ENCODE data around the gene BSG.
"Not testable (repeated sequence)": the region's sequence is repeated elsewhere in the genome, so short reads cannot be mapped to it uniquely, and the experiment has no call there.

Gene BSG

DNA sequence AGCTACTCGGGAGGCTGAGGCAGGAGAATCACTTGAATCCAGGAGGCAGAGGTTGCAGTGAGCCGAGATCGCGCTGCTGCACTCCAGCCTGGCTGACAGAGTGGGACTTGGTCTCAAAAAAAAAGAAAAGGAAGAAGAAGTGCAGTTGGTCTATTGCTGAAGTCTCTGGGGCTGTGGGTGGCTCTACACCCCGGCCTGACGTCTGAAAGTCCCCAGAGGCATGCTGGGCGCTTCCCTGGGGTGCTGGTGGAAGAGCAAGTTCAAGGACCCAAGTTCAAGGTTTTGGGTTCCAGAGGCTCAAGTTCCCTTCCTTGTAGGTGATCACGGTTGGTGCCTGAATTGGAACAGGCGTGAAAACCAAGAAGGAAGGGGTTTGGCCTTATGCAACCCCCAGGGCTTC lies 21.1 kb downstream of the BSG start:
- Mint-ChIP-seq H3K36me3 (no peaks in the 10 kb centered on the region), H3K4me1 (peaks cover 10 to 14% of the 10 kb centered on the region in 2 donors), H3K9me3 (no peaks in the 10 kb centered on the region), H3K27me3 (peaks cover 32 to 62% of the 10 kb centered on the region in 2 donors), H3K4me3 (no peak overlapping the region), H3K27ac (no peak overlapping the region)
- ATAC-seq (replicated peaks) (peak in 1 of 2 donors; percentile 62), DNase-seq (no peak)

DNA sequence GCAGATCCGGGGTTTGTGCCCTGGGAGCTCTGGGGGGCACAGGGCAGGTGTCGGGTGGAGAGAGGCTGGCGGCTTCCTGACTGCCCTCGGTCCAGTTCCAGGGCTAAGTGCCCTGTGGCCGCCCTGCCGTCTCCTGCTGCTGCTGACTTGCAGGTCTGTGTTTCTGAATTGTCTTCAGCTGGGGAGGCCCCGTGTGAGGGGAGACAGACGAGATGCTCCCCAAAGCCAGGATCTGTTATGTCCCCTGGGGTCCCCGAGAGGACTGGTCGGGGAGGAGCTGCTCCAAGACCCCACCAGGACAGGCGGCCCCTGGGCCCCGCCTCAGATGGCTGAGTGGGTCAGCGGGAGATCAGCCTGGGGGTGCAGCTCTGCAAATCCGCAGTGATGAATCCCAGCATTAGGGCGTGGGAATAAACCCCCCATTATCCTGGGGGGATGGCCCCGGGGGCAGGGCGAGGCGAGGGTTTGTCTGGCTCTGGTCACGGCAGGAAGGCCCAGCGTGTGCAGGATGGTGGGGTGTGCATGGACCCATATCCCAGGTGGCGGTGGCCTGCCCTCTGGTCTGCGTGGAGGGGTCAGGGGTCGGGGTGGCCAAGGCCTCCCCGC lies 22.0 kb downstream of the BSG start:
- Mint-ChIP-seq H3K4me1 (peaks cover 9 to 10% of the 10 kb centered on the region in 2 donors), H3K27ac (no peak overlapping the region), H3K9me3 (no peaks in the 10 kb centered on the region), H3K36me3 (no peaks in the 10 kb centered on the region), H3K27me3 (peaks cover 29 to 54% of the 10 kb centered on the region in 2 donors), H3K4me3 (no peak overlapping the region)
- ATAC-seq (replicated peaks) (no peak), DNase-seq (no peak)

DNA sequence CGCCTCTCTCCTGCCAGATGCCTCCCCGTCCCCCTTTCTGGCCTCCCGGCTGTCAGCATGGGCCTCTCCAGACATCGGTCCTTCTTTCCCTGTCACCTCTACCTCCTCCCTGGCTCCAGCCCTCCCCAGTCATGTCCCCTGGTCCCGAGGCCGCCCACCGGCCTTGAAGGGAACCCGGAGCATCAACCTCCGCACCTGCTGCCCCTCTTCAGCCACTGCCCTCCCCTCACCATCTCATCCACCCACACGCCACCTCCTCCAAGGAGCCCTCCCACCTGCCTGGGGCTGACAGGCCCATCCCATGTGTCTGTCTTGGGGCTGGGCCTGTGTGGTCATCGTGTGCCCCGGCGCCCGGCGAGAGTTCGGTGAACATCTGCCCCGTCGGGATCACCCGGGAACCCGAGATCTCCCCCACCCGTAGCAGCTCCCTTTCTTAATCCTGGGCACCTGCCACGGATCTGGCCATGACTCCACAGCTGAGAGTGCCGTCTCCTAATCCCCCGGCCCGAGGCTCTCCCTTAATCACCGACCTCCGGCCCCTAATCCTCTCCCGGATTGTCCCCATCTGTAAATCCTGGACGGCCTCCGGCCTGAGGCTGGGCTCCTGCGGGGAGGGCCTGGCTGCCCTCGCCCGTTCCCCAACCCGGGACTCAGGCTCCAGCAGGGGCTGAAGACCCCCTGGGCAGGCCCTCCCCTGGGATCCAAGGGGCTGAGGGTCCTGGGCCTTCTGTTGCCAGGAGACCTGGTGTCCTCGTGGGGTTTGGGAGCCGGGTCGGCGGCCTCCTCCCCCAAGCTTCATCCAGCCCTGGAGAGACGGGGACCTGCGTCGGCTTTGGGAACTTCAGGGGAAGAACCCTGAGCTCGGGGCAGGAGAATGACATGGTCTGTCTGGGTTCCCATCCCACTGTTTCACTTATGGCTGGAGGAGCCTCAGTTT lies 23.2 kb downstream of the BSG start:
- H3K9me3 Mint-ChIP-seq: no peaks in the 10 kb centered on the region
- H3K27me3 Mint-ChIP-seq: peaks cover 29 to 54% of the 10 kb centered on the region in 2 donors
- H3K4me3 Mint-ChIP-seq: no peak overlapping the region
- DNase-seq: no peak
- H3K36me3 Mint-ChIP-seq: no peaks in the 10 kb centered on the region
- H3K27ac Mint-ChIP-seq: no peak overlapping the region
- ATAC-seq (replicated peaks): no peak
- H3K4me1 Mint-ChIP-seq: peaks cover 9 to 10% of the 10 kb centered on the region in 2 donors

DNA sequence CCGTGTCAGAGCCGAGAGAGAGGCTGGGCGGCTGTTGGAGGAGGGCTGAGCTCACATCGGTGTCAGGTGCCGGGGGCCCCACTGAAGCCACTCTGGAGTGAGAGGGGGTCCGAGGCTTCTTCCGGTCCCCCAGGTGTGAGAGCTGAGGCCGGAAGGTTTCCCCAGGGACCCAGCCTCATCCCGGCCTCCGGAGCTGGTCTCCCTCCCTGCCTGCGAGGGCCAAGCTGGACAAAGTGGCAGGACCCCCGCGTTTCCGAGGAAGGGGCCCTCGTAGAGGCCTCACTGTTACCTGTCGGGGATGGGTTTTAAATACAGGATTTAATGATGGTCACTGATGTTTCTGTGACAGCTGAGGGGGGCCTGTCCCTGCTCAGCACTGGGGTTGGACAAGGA lies 23.9 kb downstream of the BSG start:
- Mint-ChIP-seq H3K36me3 (no peaks in the 10 kb centered on the region), H3K9me3 (peaks cover 0 to under 1% of the 10 kb centered on the region in 2 donors), H3K4me1 (peaks cover 8 to 9% of the 10 kb centered on the region in 2 donors), H3K27ac (no peak overlapping the region), H3K4me3 (no peak overlapping the region), H3K27me3 (peaks cover 27 to 50% of the 10 kb centered on the region in 2 donors)
- DNase-seq (no peak), ATAC-seq (replicated peaks) (no peak)

DNA sequence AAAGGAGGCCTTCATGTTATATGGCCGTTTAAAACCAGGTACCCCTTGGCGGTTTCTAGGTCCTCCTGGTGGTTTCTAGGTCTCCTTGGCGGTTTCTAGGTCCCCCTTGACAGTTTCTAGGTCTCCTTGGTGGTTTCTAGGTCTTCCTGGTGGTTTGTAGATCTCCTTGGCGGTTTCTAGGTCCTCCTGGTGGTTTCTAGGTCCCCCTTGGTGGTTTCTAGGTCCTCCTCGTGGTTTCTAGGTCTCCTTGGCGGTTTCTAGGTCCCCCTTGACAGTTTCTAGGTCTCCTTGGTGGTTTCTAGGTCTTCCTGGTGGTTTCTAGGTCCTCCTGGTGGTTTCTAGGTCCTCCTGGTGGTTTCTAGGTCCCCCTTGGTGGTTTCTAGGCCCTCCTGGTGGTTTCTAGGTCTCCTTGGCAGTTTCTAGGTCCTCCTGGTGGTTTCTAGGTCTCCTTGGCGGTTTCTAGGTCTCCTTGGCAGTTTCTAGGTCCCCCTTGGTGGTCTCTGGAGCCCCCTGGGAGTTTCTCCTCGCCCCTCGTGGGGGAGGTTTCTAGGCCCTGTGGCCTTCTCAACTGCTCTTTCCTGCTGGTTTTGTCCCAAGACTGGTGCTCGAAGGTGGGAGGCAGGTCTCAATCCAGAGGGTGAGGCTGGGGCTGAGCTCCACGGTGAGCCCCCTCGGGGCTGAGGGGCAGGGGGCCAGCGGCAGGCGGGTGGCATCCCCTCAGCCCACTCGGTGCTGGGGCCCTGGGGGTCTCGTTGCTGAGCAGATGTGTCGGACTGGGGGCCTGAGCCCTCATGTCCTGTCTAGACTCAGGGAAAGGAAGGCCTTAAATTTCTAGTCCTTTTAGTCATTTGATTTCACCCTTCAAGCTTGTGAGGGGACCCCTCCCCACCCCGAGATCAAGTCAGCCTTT lies 25.3 kb downstream of the BSG start:
- ATAC-seq (replicated peaks): no peak
- Mint-ChIP-seq H3K9me3 (peaks cover 7 to 10% of the 10 kb centered on the region in 2 donors), H3K27me3 (peaks cover 20 to 36% of the 10 kb centered on the region in 2 donors), H3K36me3 (peaks cover 2 to 5% of the 10 kb centered on the region in 2 donors), H3K4me1 (peaks cover 7 to 9% of the 10 kb centered on the region in 2 donors), H3K4me3 (no peak overlapping the region), H3K27ac (no peak overlapping the region)
- DNase-seq: no peak

DNA sequence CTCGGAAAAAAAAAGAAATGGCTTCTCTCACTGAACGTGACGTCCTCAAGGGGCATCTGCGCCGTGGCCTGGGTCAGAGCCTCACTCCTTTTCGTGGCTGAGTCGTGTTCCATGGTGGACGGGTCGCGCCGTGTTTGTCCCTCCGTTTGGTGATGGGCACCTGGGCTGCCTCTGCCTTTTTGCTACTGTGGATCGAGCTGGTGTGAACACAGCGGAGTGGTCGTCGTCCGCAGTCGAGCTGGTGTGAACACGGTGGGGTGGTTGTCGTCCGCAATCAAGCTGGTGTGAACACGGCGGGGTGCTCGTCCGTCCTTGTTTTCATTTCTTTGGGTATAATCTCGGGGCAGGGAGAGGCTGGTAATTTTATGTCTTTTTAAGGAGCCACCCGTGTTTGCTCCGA lies 28.9 kb downstream of the BSG start:
- ATAC-seq (replicated peaks): no peak
- Mint-ChIP-seq H3K4me3 (no peak overlapping the region), H3K27ac (no peak overlapping the region), H3K36me3 (peaks cover 2 to 6% of the 10 kb centered on the region in 2 donors), H3K27me3 (peaks cover 0 to 3% of the 10 kb centered on the region in 2 donors), H3K9me3 (peaks cover 10% of the 10 kb centered on the region in 2 donors), H3K4me1 (no peaks in the 10 kb centered on the region)
- no peak for DNase-seq

DNA sequence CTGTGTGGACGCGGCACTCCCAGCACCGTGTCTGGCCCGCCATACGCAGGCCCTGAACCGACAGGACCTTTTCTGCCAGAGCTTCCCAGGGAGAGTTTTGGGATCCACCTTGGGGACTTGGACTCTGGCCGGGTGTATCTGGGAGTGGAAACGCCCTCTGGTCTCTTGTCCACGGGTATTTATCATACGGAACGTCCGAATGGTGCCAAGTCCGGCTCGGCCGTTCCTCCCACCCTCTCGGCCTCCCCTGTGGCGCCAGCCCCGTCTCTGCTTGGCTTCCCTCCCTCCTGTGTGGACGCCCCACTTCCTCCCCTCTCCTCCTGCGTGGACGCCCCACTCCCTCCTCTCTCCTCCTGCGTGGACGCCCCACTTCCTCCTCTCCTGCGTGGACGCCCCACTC lies 29.4 kb downstream of the BSG start:
- ATAC-seq (replicated peaks) (no peak), DNase-seq (no peak)
- Mint-ChIP-seq H3K27me3 (no peaks in the 10 kb centered on the region), H3K36me3 (peaks cover 2 to 6% of the 10 kb centered on the region in 2 donors), H3K4me1 (no peaks in the 10 kb centered on the region), H3K27ac (no peak overlapping the region), H3K4me3 (no peak overlapping the region), H3K9me3 (peaks cover 10% of the 10 kb centered on the region in 2 donors)

DNA sequence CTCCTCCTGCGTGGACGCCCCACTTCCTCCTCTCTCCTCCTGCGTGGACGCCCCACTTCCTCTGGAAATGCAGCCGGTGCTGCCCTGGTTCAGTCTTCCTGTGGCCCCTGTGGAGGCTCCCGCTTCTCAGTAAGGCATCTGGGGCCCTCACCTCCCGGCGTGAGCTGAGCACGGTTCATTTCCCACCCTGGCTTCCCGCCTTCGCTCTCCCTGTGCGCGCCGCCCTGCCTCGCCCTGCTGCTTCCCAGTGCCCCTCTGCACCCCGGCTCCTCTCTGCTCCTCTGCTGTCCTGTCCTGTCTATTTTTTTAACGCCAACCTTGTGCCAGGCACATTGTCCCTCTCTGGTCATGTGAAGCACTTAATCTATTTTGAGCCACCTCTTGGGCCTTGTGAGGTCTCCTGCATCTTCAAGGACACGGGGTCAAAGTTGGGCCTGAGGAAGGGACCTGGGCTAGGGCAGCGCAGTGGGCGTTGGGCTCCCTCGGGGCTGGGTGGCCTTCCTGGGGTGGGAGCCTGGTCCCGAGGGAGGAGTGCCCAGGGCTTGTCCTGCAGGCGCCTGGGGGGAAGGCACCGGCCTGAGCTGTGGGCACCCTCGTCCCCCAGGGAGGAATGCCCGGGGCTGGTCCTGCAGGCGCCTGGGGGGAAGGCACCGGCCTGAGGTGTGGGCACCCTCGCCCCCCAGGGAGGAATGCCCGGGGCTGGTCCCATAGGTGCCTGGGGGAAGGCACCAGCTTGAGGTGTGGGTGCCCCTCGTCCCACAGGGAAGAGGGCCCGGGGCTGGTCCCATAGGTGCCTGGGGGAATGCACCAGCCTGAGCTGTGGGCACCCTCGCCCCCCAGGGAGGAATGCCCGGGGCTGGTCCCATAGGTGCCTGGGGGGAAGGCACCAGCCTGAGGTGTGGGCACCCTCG lies 30.2 kb downstream of the BSG start:
- Mint-ChIP-seq H3K27ac (no peak overlapping the region), H3K36me3 (peaks cover 2 to 6% of the 10 kb centered on the region in 2 donors), H3K4me1 (no peaks in the 10 kb centered on the region), H3K4me3 (no peak overlapping the region), H3K27me3 (no peaks in the 10 kb centered on the region), H3K9me3 (peaks cover 10% of the 10 kb centered on the region in 2 donors)
- DNase-seq: no peak
- ATAC-seq (replicated peaks): no peak

DNA sequence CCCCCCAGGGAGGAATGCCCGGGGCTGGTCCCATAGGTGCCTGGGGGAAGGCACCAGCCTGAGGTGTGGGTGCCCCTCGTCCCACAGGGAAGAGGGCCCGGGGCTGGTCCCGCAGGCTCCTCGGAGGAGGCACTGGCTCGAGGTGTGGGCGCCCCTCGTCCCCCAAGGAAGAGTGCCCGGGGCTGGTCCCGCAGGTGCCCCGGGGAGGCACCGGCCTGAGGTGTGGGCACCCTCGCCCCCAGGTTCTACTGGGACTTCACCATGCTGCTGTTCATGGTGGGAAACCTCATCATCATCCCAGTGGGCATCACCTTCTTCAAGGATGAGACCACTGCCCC lies 30.9 kb downstream of the BSG start:
- not testable (repeated sequence) for H3K4me1 Mint-ChIP-seq; H3K27me3 Mint-ChIP-seq; DNase-seq; ATAC-seq (replicated peaks); H3K36me3 Mint-ChIP-seq; H3K4me3 Mint-ChIP-seq; H3K27ac Mint-ChIP-seq
- peaks cover 10% of the 10 kb centered on the region in 2 donors for H3K9me3 Mint-ChIP-seq

DNA sequence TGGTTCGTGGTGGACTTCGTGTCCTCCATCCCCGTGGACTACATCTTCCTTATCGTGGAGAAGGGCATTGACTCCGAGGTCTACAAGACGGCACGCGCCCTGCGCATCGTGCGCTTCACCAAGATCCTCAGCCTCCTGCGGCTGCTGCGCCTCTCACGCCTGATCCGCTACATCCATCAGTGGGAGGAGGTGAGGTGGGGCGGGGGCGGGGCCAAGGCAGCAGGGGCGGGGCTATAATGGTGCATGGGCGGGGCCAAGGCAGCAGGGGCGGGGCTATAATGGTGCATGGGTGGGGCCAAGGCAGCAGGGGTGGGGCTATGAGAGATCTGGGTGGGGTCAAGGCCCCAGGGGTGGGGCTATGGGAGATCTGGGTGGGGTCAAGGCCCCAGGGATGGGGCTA lies 31.4 kb downstream of the BSG start:
- not testable (repeated sequence) for H3K27ac Mint-ChIP-seq, H3K36me3 Mint-ChIP-seq, H3K4me3 Mint-ChIP-seq, DNase-seq, H3K4me1 Mint-ChIP-seq, H3K27me3 Mint-ChIP-seq
- peaks cover 10% of the 10 kb centered on the region in 2 donors for H3K9me3 Mint-ChIP-seq
- peak; percentile 53 to 58 for ATAC-seq (replicated peaks)

DNA sequence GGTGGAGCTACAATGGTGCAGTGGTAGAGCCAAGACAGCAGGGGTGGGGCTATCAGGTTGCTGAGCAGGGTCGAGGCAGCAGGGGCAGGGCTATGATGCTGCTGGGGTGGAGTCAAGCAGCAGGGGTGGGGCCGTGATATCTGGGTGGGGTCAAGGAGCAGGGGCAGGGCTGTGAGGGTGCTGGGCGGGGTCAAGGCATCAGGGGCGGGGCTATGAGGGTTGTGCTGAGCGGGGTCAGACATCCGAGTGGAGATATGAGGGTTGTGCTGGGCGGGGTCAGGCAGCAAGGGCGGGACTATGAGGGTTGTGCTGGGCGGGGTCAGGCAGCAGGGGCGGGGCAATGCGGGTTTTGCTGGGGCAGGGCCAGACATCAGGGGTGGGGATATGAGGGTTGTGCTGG lies 32.0 kb downstream of the BSG start:
- H3K4me1 Mint-ChIP-seq: no peaks in the 10 kb centered on the region
- ATAC-seq (replicated peaks) (peak; percentile 78 to 81), DNase-seq (no peak)
- H3K36me3 Mint-ChIP-seq: peaks cover 2 to 6% of the 10 kb centered on the region in 2 donors
- H3K9me3 Mint-ChIP-seq: peaks cover 10% of the 10 kb centered on the region in 2 donors
- H3K4me3 Mint-ChIP-seq: no peak overlapping the region
- H3K27me3 Mint-ChIP-seq: no peaks in the 10 kb centered on the region
- no peak overlapping the region for H3K27ac Mint-ChIP-seq

DNA sequence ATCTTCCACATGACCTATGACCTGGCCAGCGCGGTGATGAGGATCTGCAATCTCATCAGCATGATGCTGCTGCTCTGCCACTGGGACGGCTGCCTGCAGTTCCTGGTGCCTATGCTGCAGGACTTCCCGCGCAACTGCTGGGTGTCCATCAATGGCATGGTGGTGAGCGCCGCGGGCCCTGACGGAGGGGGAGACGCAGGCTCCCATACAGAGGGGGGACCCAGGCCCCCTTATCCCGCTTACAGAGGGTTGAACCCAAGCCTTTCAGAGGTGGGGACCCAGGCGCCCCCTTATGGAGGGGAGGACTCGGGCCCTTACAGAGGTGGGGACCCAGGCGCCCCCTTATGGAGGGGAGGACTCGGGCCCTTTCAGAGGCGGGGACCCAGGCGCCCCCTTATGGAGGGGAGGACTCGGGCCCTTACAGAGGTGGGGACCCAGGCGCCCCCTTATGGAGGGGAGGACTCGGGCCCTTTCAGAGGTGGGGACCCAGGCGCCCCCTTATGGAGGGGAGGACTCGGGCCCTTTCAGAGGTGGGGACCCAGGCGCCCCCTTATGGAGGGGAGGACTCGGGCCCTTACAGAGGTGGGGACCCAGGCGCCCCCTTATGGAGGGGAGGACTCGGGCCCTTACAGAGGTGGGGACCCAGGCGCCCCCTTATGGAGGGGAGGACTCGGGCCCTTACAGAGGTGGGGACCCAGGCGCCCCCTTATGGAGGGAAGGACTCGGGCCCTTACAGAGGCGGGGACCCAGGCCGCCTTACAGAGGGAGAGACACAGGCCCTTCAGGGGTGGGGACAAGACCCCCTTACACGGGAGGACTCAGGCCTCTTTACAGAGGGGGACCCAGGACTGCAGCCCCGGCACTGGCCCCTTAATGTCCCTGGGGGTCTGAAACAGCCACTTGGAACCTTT lies 32.9 kb downstream of the BSG start:
- not testable (repeated sequence) for H3K36me3 Mint-ChIP-seq; H3K4me1 Mint-ChIP-seq; DNase-seq; ATAC-seq (replicated peaks); H3K27me3 Mint-ChIP-seq; H3K4me3 Mint-ChIP-seq; H3K27ac Mint-ChIP-seq
- H3K9me3 Mint-ChIP-seq: peaks cover 10% of the 10 kb centered on the region in 2 donors

Measured in stimulated activated naive B cell treated with anti-CD40 and anti-IgM and Interleukin-4, amounts not matched to agents 10 μg/mL and 1 μg/mL and 100 μg/mL, for 72 hours (primary cell).